ENCODE data around the gene CHCHD2.
"Not testable (repeated sequence)": the region's sequence is repeated elsewhere in the genome, so short reads cannot be mapped to it uniquely, and the experiment has no call there.

The CHCHD2 gene, protein sequence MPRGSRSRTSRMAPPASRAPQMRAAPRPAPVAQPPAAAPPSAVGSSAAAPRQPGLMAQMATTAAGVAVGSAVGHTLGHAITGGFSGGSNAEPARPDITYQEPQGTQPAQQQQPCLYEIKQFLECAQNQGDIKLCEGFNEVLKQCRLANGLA

DNA sequence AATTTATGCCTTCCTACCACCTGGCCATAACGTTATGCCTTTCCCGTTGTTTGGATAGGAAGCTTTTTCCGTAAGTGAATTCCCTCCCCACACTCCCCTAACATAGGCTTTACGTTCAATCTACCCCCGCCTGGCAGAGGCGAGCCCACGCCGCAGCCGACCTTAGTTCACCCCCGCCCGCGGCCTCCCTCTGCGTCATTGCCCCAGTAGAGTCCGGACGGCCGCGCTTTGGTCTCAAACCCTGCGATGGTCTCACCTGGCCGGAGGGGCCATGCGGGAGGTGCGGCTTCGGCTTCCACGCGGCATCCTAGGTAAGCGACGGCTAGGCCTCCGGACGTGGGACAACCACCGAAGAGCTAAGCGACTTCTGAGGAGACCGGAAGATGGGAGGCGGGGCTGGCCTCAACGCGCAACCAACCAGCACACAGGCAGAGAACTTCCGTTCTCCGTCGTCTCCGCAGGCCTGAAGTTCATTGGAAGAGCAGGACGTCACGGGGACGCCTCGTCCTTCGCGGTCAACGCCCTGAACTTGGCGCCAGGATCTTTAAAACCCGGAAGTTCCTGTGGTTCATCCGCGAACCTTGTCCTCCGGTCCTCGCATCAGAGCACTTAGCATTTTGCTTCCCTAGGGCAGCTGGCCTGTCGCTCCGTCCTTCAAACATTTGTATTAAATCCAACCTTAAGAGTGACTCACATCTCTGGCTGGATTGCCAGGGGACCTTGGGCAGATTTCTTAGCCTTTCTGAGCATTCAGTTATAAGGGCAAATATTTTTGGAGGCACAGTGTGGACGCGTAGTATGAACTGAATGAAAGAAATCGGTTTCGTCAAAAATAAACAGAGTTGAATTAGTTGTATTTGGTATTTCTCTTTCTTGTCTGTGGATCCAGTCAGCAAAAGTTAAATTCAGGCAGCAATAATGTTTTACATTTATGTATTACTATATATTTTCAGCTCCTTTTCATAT is at the start of gene CHCHD2:
Gene CHCHD2 (minus strand): TSS at position 369 of the 966 bp plus-strand sequence. CDS start 63 bp downstream, at position 306.
- peak; percentile 99 for DNase-seq

DNA sequence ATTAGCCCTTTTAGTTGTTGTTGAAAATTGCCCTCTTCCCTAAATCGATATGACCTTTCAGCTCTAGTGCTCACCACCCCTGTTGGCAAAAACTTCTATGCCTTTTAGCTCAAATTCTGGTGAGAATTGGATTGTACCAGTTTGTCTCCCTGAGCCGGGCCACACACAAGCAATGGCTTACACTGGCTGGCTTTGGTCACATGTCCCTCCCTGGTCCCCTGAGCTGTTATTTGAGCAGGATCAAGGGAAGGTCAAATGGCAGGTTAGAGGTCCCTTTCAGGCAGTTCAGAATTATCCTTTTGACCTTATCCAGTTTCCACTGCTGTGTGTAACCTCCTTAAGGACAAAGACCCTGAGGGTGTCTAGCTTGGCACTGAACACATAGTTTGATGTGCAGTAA is 24.8 kb upstream of the CHCHD2 start:
- DNase-seq = not testable (repeated sequence)

DNA sequence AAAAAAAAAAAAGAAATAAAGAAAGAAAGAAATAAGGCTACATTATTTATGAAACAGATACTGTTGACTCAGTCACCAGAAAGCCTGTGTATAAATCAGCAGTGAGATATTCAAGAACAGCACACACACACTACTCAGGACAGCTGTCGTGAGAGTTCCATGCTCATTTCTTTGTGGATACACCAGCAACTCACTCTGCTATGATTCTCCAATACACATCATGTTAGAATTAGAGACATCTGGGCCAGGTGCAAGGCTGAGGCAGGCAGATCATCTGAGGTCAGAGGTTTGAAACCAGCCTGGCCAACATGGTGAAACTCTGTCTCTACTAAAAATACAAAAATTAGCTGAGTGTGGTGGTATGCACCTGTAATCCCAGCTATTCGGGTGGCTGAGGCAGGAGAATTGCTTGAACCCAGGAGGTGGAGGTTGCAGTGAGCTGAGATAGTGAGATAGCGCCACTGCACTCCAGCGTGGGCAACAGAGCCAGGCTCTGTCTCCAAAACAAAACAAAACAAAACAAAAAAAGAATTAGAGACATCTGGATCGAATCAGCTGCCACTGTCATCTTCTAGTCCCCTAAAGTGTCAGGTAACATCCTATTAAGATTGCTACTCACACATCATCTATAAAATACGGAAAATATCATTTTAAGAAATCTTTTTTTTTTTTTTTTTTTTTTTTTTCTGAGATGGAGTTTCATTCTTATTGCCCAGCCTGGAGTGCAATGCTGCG is 21.1 kb upstream of the CHCHD2 start:
- DNase-seq = no peak

DNA sequence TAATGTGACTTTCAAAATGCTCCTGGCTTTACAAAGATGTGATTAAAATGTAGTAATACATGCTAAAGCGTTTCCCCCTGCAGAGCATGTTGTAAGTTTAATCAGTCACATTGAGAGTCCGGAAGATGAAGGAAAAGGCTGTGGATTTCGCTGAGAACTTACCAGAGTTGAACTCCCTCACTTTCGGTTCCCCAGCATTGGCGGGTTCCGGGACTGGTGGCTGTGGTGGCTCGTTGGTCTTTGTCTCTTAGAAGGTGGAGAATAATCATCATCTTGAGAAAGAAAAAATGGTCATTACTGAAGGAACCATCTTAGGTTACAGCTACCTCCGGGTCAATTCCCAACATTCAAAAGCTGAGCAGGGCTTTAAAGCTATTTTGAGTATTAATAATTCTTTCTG is 19.6 kb upstream of the CHCHD2 start:
- no peak for DNase-seq

DNA sequence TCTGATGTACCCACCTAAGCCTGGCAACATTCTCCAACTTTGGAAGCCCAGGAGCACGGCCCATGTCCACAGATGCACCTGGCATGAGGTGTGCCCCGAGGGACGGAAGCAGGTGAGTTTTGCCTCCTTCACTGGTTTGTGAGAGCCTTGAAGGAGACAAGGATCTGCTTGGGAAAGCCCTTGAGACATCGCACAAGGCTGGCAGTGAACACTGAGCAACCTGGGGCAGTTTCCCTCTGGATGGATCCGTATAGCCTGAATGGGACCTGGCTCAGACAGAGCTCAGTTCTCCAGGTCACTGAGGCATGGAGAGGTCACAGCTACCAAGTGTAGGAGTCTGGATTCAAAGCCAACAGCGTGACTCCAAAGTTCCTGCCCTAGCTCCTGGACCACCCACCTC is 18.7 kb upstream of the CHCHD2 start:
- DNase-seq = no peak

DNA sequence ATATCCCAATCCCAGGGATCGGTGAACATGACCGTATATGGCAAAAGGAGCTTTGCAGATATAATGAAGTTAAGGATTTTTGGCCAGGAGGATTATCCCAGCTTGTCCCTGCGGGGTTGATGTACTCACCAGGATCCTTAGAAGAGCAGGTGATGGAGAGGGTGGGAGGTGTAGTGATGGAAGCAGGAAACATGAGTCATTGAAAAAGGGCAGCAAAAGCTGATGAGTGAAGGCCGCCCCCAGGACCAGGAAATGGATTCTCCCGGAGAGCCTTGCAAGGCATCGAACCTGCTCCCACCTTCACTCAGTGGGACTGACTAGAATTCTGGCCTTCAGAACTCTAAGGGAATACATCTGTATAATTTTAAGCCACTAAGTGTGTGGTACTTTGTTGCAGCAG is 15.2 kb upstream of the CHCHD2 start:
- no peak for DNase-seq

DNA sequence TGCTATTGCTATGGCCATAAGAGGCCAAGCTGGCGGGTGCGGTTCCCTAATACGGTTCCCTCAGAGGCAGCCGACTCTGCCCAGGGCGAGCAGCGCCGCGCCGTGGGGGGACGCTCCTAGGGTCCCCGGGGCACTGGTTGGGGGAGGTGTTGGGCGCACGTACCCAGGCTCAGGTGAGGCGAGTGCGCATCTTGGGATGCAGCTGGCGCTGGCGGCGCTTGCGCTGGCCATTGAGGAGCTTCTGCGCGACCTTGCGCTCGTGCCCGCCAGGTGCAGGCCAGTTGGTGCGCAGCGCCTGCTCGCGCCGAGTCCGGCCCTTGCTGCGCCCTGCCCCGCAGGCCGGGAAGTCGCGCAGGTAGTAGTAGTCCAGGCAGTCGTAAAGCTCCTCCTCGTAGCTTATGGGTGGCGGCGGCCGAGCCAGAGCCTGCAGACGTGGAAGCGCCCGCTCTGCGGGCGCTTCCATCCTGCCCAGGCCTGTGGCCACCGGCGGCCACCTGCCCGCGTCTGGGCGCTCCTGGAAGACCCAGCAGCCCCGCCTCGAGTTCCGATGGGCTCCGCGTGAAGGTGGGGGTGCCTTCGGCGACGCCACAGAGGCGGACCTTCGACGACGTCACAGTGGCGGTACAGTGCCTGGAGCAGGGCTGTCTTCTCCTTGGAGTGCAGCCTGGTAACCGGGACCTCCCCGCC is 9.7 kb upstream of the CHCHD2 start, which contains the start of gene NUPR2:
Gene NUPR2 (minus strand): TSS at position 566 of the 687 bp plus-strand sequence. CDS start 103 bp downstream, at position 463.
- DNase-seq = no peak

DNA sequence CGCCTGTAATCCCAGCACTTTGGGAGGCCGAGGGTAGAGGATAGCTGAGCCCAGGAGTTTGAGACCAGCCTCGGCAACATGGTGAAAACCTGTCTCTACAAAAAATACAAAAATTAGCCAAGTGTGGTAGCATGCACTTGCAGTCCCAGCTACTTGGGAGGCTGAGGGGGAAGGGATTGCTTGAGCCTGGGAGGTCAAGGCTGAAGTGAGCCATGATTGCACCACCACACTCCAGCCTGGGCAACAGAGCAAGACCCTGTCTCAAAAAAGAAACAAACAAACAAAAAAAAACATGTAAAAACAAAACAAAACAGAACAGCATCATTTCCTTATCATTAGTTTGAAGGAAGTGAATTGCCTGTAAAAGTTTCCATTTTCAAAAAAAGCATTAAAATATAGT is 6.0 kb upstream of the CHCHD2 start:
- DNase-seq = not testable (repeated sequence)

DNA sequence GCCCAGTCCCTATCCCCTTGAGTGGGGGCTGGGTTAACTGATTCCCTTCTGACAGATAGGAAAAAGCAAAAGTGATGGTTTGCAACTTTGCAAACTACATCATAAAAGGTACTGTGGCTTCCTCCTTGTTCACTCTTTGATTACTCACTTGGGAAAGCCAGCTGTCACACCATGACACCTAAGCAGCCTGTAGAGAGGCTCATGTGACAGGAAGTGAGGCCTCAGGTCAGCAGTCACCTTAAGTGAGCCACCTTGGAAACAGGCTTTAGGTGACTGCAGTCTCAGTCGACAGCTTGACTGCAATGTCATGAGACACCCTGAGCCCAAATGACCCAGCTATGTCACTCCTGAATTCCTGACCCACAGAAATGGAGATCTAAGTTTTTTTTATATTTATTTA is 4.3 kb upstream of the CHCHD2 start:
- no peak for DNase-seq

DNA sequence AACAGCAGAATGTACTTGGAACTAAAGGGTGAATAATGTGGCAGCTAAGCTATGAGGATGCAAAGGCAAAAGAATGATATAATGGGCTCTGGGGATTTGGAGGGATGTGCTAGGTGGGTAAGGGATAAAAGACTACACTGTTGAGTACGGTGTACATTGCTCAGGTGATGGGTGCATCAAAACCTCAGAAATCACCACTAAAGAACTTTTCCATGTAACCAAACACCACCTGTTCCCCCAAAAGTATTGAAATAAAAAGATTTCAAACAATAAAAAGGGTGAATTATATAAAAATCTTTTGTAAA is 1.6 kb upstream of the CHCHD2 start:
- no peak for DNase-seq

DNA sequence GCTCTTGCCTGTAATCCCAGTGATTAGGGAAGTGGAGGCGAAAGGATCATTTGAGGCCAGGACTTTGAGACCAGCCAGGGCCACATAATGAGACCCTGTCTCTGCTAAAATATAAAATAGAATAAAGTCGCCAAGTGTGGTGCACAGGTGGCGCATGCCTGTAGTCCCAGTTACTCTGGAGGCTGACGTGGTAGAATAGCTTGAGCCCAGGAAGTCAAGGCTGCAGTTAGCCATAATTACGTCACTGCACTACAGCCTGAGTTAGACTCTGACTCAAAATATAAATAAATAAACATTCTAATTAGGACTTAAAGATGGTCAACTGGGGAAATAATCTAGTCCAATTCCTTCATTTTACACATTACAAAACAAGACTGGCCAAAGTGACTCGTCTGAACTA is 768 bp downstream of the CHCHD2 start:
- DNase-seq = no peak

DNA sequence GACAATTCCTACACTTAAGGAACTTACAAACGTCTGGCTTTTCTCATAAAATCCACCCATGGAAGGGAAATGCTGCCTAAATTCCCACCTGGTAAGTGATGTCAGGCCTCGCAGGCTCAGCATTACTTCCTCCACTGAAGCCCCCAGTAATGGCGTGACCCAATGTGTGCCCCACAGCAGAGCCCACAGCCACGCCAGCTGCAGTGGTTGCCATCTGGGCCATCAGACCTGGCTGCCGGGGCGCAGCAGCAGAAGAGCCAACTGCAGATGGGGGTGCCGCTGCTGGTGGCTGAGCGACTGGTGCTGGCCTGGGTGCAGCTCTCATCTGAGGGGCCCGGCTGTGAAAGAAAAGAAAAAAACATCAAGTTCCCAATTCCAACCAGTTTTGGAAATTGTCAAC is 2.1 kb downstream of the CHCHD2 start:
- DNase-seq = not testable (repeated sequence)

DNA sequence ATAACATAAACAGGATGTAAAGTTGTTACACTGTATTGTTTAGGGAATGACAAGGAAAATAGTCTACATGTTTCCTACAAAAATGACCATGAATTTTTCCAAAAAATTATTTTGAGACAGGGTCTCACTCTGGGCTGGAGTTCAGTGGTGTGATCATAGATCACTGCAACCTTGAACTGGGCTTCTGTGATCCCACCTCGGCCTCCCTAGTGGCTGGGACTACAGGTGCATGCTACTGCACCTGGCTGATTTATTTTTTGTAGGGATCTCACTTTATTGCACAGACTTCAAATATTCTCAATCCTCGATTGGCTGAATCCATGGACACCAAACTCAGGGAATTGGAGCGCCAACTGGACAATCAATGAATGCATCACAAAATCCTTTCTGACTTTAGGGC is 6.6 kb downstream of the CHCHD2 start:
- DNase-seq = no peak

DNA sequence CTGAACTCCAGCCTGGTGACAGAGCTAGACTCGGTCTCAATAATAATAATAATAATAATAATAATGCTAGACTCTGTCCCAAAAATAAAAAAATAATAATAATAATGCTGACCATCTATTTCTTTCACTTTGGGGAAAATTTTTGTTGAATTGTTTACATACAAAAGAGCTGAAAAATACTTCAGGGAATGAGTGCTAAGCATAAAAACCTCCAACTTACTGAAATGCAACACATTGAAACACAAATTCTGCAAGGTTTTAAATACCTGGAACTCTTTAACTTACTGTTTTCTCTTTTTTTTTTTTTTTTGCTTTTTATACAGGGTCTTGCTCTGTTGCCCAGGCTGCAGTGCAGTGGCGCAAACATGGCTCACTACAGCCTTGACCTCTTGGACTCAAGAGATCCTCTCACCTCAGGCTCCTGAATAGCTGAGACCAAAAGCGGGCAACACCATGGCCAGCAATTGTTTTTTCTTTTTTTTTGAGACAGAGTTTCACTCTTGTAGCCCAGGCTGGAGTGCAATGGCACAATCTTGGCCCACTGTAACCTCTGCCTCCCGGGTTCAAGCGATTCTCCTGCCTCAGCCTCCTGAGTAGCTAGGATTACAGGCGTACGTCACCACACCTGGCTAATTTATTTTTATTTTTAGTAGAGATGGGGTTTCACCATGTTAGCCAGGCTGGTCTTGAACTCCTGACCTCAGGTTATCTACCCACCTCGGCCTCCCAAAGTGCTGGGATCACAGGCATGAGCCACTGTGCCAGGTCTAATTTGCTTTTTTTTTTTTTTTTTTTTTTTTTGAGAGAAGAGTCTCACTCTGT is 7.9 kb downstream of the CHCHD2 start:
- not testable (repeated sequence) for DNase-seq

DNA sequence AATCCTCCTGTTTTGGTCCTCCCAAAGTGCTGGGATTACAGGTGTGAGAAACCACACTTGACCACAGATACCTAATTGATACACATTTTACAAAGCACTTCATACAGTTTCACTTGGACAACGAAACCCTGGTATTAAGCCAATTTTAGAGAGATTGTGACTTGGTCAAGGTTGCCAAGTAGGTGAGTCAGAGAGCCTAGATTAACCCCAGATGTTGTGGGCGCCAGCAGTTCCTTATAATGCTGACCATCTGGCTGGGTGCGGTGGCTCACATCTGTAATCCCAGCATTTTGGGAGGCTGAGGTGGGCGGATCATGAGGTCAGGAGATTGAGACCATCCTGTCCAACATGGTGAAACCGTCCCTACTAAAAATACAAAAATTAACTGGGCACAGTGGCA is 8.6 kb downstream of the CHCHD2 start:
- DNase-seq = no peak

DNA sequence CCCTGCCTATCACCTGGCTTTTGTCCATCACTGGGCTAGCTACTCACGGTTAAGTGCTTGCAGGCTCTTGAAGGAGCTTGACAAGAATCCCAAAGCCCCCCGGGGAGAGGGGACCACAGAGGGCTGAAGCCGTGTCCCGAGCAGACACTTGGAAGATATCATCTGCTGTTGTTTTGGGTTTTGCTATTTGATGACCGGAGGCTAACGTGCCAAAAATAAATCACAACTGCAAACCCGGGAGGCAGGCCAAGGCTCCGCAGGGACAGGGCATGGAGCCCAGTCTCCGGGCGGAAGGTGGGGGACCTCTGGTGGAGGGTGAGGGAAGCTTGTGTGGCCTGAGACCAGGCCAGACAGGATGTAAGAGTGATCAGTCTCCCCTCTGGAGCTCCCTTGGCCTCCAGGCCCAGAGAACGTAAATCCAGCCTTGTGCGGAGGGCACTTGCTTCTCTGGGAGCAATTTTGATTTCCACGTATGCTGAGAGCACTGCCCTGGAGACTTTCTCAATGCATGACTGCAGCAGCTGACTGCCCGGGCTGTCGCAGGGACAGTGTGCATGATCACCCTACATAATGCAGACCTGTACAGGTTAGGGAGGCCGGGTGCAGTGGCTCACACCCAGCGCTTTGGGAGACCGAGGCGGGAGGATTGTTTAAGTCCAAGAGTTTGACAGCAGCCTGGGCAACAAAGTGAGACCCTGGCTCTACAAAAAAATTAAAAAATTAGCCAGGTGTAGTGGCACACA is 13.3 kb downstream of the CHCHD2 start, which contains the start of gene PHKG1:
Gene PHKG1 (minus strand): TSS at position 164 of the 743 bp plus-strand sequence. CDS start 4,011 bp downstream, outside the sequence.
- DNase-seq = peak; percentile 51

DNA sequence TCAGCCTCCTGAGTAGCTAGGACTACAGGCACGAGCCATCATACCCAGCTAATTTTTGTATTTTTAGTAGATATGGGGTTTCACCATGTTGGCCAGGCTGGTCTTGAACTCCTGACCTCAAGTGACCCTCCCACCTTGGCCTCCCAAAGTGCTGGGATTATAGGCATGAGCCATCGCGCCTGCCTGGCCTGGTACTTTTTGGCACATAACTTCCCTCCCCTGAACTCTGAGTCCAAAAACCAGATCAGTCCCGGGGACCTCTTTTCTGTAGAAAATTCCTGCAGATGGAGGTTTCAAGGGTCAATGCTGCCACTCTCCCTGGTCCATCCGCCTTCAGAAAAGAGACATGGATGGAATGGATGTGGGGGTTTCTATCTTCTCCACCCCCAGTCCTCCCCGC is 13.9 kb downstream of the CHCHD2 start:
- not testable (repeated sequence) for DNase-seq

DNA sequence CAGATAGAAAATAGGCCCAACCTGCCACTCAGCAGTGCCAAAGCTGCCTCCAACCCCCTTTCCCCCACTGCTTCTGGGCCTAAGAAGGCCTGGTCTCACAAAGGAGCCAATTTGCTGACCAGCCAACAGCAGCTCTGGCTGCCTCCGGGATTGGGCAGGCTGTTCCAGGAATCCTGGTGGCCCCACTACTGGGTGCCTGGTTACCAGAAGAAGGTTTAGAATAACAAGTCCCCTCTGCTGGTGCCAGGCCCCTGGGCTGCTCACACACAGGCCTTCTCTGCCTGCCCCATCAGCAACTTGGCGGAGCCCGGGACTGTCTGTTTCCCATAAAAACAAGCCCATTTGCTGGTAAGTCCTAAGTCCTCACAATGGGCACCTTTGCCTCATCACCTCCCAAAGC is 14.7 kb downstream of the CHCHD2 start:
- no peak for DNase-seq

DNA sequence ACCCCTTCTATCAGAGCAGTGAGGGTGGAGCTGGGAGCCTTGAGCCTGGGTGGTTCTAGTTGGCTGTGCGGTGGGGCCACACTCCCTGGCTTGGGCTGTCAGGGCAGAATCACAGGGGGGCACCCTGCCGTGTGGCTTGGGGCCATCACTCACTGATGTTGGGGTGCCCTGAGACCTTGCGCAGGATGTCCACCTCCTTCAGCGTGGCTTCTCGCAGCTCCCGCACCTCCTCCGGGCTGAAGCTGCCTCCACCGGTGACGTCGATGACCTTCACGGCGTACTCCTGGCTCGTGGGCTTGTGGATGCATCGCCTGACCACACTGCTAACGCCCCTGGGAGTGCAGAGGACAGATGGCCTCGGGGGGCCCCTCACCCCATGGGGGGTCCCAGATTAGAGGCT is 18.8 kb downstream of the CHCHD2 start:
- no peak for DNase-seq

DNA sequence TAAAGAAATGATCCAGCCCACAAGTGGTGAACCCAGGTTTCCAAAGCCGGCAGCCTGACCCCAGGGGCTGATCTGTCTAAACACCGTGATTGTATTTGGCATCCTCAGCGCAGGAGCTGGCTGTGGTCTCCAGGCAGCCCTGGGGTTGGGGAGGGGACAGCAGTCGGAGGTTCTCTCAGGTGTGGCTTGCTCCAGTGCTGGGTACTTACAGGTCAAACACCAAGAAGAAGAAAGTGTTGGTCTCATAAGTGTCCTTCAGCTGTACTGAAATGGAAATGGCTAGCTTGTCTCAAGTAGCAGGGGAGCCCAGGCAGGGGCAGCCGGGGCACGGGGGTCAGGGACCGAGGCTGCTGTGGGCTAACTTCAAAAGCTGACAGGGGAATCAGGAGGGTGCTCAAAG is 19.5 kb downstream of the CHCHD2 start:
- no peak for DNase-seq

DNA sequence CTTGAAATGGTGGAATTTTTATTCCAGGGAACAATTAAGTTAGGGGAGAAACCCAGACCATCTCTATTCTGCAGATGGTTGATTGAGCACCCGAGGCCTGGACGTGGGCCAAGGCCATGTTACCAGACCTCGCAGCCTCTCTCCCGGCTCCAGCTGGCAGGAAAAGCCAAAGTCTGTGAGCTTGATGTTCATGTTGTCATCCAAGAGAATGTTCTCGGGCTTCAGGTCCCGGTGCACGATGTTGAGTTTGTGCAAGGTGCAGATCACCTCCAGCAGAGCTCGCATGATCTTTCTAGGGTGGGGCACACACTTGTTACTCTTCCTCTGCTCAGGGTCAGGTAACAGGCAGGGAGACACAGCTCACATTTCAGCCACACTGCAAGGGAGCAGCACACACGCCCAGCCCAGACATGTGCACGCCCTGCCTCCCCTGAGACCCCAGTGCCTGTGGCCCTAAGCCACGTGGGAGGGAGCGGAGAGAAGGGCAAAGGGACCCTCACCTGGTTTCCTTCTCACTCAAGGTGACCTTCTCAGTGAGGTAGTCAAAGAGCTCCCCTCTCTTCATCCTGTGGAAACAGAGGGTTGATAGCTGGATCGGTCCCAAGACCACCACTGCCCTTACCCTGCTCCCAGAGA is 23.0 kb downstream of the CHCHD2 start:
- peak; percentile 45 for DNase-seq

Measured in NCI-H345 (cell line).